Mesodermal cell (in vitro differentiated cells): ENCODE measurements around the gene ALK.
A peak's percentile ranks its signal among the peaks of the same experiment; 100 is the strongest.

Experiments used
- H3K27ac ChIP-seq: 2 replicates; pipeline ENCODE4 v1.7.0; 2013; ENCODE audit warnings: mild to moderate bottlenecking, low read depth, low read length, moderate library complexity; ENCODE audit not compliant: severe bottlenecking
- H3K36me3 ChIP-seq: 2 replicates; pipeline ENCODE4 v1.7.1; 2013; ENCODE audit warnings: mild to moderate bottlenecking, low read length, moderate library complexity; ENCODE audit not compliant: control insufficient read depth, insufficient read depth
- H3K4me1 ChIP-seq: one replicate; pipeline ENCODE4 v1.7.1; 2013; ENCODE audit warnings: mild to moderate bottlenecking, low read length; ENCODE audit not compliant: insufficient read depth, control insufficient read depth, poor library complexity, severe bottlenecking
- H3K4me3 ChIP-seq: 2 replicates; pipeline ENCODE4 v1.7.0; 2013; ENCODE audit warnings: low read length, control low read depth, mild to moderate bottlenecking; ENCODE audit not compliant: insufficient read depth, poor library complexity, severe bottlenecking; ENCODE audit errors: extremely low read depth
- H3K9me3 ChIP-seq: 2 replicates; pipeline ENCODE4 v1.7.1; 2013; ENCODE audit warnings: mild to moderate bottlenecking, low read length, moderate library complexity; ENCODE audit not compliant: control insufficient read depth
- WGBS, 2 experiments: methylation state at CpG; one replicate each; pipeline ENCODE4 v1.1.5; 2013; ENCODE audit warnings: missing lambda C conversion rate in 2 of 2; ENCODE audit not compliant: insufficient coverage in 2 of 2; 5-methylcytosine and 5-hydroxymethylcytosine counted together

ALK gene

GRCh38 chr2:29236074-29236473 lies 685.3 kb downstream of the ALK start:
- whole genome bisulfite sequencing, 2 experiments = 93 to 94% methylated on average over 2 to 4 of the region's 6 CpGs
- Histone ChIP-seq H3K36me3 (no peaks in the 10 kb centered on the region), H3K9me3 (no peaks in the 10 kb centered on the region), H3K27ac (no peak overlapping the region), H3K4me1 (peaks cover 3% of the 10 kb centered on the region), H3K4me3 (no peak overlapping the region)

DNA sequence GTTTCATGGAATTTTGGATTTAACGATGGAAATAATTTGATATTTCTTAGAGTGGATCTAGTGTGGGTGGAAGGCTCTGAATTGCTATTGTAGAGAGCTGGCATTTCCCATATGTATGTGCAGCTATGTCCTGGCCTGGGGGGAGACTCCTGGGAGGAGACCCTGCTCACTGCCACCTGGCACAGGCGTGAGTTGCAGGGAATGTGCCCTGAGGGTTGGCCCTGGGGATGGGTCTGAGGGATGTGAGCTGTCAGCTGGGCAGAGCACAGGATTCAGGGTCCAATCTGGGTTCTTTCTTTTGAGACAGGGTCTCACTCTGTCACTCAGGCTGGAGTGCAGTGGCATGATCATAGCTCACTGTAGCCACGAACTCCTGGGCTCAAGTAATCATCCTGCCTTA lies 686.0 kb downstream of the ALK start:
- Histone ChIP-seq H3K4me1 (peaks cover 3% of the 10 kb centered on the region), H3K9me3 (no peaks in the 10 kb centered on the region), H3K36me3 (no peaks in the 10 kb centered on the region), H3K4me3 (no peak overlapping the region), H3K27ac (no peak overlapping the region)
- WGBS, 2 experiments = 86 to 96% methylated on average over 2 to 3 of the region's 3 CpGs

- H3K36me3 ChIP-seq = no peaks in the 10 kb centered on the region
- H3K4me3 ChIP-seq = no peak overlapping the region
- H3K27ac ChIP-seq = no peak overlapping the region
- no peaks in the 10 kb centered on the region for H3K9me3 ChIP-seq
- WGBS, 2 experiments = 76 to 77% methylated on average over 2 to 6 of the region's 6 CpGs
- H3K4me1 ChIP-seq = no peaks in the 10 kb centered on the region
These were observed 688.0 kb downstream of the ALK start for GRCh38 chr2:29233428-29233827.

- H3K9me3 ChIP-seq = no peaks in the 10 kb centered on the region
- H3K4me3 ChIP-seq = no peak overlapping the region
- no peaks in the 10 kb centered on the region for H3K36me3 ChIP-seq
- no peak overlapping the region for H3K27ac ChIP-seq
- H3K4me1 ChIP-seq = peaks cover 3% of the 10 kb centered on the region
- WGBS, 2 experiments = 91 to 95% methylated on average over 10 to 14 of the region's 14 CpGs
These were observed 689.3 kb downstream of the ALK start for GRCh38 chr2:29232041-29232440.

GRCh38 chr2:29229640-29230039 lies 691.7 kb downstream of the ALK start:
- WGBS, 2 experiments = 90 to 93% methylated on average over 9 of the region's 9 CpGs
- peaks cover 3% of the 10 kb centered on the region for H3K4me1 ChIP-seq
- H3K9me3 ChIP-seq = no peaks in the 10 kb centered on the region
- no peaks in the 10 kb centered on the region for H3K36me3 ChIP-seq
- H3K27ac ChIP-seq = no peak overlapping the region
- no peak overlapping the region for H3K4me3 ChIP-seq

DNA sequence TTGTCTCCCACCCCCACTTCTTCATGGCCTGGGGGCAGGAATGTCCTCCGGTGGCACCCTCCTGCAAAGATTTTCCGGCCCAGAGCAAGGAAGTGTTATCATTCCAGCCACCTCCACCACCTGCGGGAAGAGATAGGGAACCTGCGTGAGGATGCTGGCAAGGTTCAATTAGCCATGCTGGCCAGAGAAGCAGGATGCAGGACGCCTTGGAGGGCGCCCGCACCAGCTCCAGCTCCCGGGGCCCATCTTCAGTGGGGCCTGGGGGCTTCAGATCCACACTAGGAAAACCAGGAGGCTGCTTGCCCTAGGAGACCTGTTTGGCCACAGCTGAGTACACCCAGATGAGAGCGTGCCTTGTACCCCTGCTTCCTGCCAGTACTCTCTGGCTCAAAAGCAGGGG lies 692.4 kb downstream of the ALK start:
- H3K4me3 ChIP-seq = no peak overlapping the region
- peaks cover 3% of the 10 kb centered on the region for H3K4me1 ChIP-seq
- no peaks in the 10 kb centered on the region for H3K9me3 ChIP-seq
- H3K27ac ChIP-seq = no peak overlapping the region
- no peaks in the 10 kb centered on the region for H3K36me3 ChIP-seq
- 86% methylated on average over 6 to 7 of the region's 9 CpGs for WGBS, 2 experiments

DNA sequence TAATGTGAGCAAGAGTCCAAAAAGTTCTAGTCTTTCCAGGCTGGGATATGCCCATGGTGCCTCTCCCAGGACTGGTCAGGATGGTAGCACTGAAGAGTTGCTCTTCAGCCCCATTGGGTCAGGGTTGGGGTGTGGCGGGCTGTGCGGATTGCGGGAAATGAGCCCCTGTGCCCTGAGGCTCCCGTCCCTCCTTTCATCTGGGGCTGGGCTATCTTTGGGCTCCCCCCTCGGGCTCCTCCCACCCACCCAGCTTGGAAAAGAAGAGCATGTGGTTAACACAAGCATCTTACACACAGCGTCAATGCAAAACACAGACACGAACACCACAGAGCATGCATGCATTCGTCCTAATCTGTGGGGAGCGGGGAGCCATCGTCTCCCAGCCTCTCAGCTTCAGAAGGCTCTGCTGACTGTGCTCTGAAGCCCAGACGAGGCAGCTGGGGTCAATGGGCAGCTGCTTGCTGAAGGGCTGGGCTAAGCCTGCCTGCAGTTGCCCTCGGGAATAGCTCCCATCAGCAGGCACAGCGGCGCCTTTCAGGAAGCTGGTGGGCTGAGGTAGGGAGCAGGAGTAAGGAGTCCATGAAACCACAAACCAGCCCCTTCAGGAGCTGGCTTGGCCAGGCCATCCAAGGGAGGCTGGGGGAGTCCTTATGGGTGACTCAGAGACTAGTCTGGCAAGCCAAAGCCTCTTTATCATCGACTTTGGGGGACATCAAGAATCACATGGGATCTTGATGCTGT lies 693.3 kb downstream of the ALK start:
- Histone ChIP-seq H3K36me3 (no peaks in the 10 kb centered on the region), H3K9me3 (no peaks in the 10 kb centered on the region), H3K4me3 (no peak overlapping the region), H3K27ac (peak overlapping the region; percentile 45), H3K4me1 (peaks cover 3% of the 10 kb centered on the region)
- 79 to 84% methylated on average over 9 to 13 of the region's 15 CpGs for whole genome bisulfite sequencing, 2 experiments

DNA sequence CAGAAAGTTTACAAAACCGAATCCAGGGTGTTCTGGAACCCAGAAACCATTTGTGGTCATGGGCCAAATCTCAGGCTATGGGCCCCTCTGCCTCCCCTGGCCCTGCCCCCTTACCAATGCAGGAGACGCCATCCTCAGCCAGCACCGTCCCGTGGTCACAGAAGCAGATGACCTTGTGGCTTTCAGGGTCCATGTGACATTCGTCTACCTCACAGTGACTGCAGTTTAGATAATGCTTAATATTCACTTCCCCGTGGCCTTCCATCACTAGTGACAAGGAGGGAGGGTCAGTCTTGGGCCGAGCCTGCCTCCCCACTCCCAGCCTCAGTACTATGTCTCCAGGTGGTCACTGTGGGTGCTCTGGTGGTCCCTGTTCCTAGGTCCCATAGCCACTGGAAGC lies 694.6 kb downstream of the ALK start:
- Histone ChIP-seq H3K9me3 (no peaks in the 10 kb centered on the region), H3K4me1 (peaks cover 3% of the 10 kb centered on the region), H3K4me3 (no peak overlapping the region), H3K27ac (no peak overlapping the region), H3K36me3 (no peaks in the 10 kb centered on the region)
- 81% methylated on average over 2 to 5 of the region's 7 CpGs for WGBS, 2 experiments

DNA sequence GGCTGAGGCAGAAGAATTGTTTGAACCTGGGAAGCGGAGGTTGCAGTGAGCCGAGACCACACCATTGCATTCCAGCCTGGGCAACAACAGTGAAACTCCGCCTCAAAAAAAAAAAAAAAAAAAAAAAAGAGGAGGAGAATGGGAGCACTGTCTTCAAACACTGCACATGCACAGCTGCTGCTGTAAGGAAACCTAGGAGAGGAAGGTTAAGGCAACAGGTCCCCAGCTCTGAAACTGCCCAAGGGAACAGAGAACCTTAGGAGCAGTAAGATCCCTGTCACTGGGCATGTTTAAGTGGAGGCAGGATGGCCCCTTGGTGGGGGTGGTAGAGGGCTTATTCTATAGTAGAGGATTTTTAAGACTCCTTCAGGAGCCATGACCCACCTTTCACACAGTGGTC lies 695.0 kb downstream of the ALK start:
- Histone ChIP-seq H3K9me3 (no peaks in the 10 kb centered on the region), H3K27ac (no peak overlapping the region), H3K4me1 (peaks cover 3% of the 10 kb centered on the region), H3K4me3 (no peak overlapping the region), H3K36me3 (no peaks in the 10 kb centered on the region)
- 86 to 100% methylated on average over 1 of the region's 3 CpGs for WGBS, 2 experiments

GRCh38 chr2:29225814-29226213 lies 695.6 kb downstream of the ALK start:
- 61 to 69% methylated on average over 4 to 8 of the region's 8 CpGs for WGBS, 2 experiments
- Histone ChIP-seq H3K4me1 (peaks cover 3% of the 10 kb centered on the region), H3K4me3 (no peak overlapping the region), H3K9me3 (no peaks in the 10 kb centered on the region), H3K27ac (no peak overlapping the region), H3K36me3 (no peaks in the 10 kb centered on the region)

- no peaks in the 10 kb centered on the region for H3K9me3 ChIP-seq
- 86 to 89% methylated on average over 11 to 15 of the region's 17 CpGs for whole genome bisulfite sequencing, 2 experiments
- no peak overlapping the region for H3K4me3 ChIP-seq
- H3K36me3 ChIP-seq = no peaks in the 10 kb centered on the region
- H3K4me1 ChIP-seq = peaks cover 3% of the 10 kb centered on the region
- no peak overlapping the region for H3K27ac ChIP-seq
These were observed 696.5 kb downstream of the ALK start for GRCh38 chr2:29224693-29225551.
